LNCaP clone FGC (cell line): ENCODE measurements around the gene SKAP1.
A peak's percentile ranks its signal among the peaks of the same experiment; 100 is the strongest.
"Not testable (repeated sequence)": the region's sequence is repeated elsewhere in the genome, so short reads cannot be mapped to it uniquely, and the experiment has no call there.

Source experiments
- DNase-seq: peaks from one replicate; pipeline ENCODE4 v3.0.0-alpha.2; 2011; ENCODE audit warnings: low read depth
- H3K4me3 ChIP-seq: 2 replicates; pipeline ENCODE4 v1.5.1; 2011; ENCODE audit warnings: mild to moderate bottlenecking, low read depth, low read length, control low read depth
- CTCF ChIP-seq: IDR thresholded peaks from 2 replicates; pipeline ENCODE4 v1.5.1; 2012; ENCODE audit warnings: mild to moderate bottlenecking; ENCODE audit not compliant: control insufficient read depth, insufficient read depth; ENCODE audit errors: extremely low read depth

Gene SKAP1

GRCh38 chr17:48373130-48373830, 56.7 kb downstream of the SKAP1 start:
- H3K4me3 ChIP-seq = no peak overlapping the region
- no peak for DNase-seq
- no peak for TF ChIP-seq CTCF

GRCh38 chr17:48368967-48369366, 61.0 kb downstream of the SKAP1 start:
- not testable (repeated sequence) for H3K4me3 ChIP-seq, DNase-seq

DNA sequence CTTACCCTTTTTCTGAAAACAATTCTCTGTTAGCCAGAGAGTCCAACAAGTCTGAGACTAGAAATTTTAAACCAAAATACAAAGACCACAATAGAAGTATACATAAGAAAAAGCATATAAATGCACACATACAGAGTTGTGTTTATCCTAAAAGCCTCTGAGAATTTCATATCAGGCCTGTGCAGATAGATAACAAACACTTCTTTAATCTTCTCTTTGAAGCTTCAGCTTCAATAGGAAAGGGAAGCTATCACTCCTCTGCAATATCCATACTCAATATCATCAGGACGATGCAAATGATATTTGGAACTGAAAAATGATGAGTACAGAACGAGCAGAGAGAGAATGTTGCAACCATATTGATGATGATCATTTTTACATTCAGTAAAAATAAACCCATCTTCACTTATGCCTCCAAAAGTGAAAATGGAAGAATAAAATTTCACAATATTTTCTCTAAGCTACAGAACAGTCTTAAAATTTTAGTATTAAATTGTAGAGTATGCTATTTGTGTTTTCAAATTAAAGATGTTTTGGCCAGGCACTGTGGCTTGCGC, 61.6 kb downstream of the SKAP1 start:
- no peak overlapping the region for H3K4me3 ChIP-seq
- no peak for TF ChIP-seq CTCF
- DNase-seq = no peak

GRCh38 chr17:48363161-48363560, 66.9 kb downstream of the SKAP1 start:
- H3K4me3 ChIP-seq = no peak overlapping the region
- no peak for DNase-seq
- no peak for TF ChIP-seq CTCF

- not testable (repeated sequence) for DNase-seq, H3K4me3 ChIP-seq
These were observed 69.0 kb downstream of the SKAP1 start for GRCh38 chr17:48360861-48361633.

DNA sequence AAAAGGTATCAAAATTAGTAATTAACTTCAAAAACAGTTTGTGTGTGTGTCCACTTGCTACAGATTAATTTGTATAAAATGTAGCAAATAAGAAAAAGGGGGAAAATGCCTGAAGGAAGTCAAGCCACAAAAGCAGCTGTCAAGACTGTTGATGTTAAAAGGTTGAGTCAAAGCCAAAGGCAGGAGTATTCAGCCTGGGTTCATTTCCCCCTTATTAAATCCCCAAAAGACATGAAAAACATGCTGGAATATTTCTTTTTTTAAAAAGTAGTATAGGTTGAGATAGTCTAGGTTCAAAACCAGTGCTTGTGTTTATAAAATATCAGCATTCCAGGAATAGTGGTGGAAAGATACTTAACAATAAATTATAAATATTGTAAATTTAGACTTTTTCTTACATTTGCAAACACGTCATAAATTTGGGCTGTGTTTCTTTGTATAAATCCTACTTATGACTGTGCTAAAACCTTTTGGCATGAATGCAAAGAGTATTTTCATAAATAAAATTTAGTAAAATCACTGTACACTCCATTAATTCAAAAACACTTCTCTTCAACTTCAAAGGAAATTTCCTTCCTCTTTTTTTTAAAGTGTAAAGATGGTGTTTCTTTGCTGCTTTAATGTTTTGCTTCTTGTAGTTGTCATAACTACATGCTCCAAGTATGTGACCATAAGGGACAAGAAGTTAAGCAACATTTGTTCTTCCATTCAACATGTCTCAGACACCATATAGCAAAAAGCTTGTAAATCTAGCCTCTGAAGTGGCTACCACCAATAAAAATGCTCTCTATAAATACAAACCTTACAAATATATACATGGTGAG, 72.0 kb downstream of the SKAP1 start:
- H3K4me3 ChIP-seq = no peak overlapping the region
- TF ChIP-seq CTCF = no peak
- peak; percentile 18 for DNase-seq

DNA sequence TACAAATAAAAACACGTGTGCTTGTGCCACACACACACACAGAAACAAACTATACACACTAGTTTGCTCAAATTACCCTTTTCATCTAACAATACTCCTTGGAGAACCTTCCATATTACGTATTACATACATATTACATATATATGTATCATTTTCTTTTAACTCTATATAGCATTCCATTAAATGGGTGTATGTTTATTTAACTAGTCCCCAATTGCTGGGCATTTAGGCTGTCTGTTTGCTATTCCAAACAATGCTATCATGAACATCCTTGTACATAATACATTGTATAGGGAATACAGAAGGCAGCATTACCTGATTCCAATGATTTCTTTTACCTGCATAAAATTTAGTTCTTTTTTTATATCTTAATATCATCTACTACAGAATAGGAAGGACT, 73.1 kb downstream of the SKAP1 start:
- TF ChIP-seq CTCF = no peak
- no peak overlapping the region for H3K4me3 ChIP-seq
- no peak for DNase-seq
